HUES64 (cell line): ENCODE measurements around the gene POC5. TPM values are rescaled to one million over a fixed set of nuclear protein-coding genes. Genes with fewer than 3 reads are reported as not detected.
A peak's percentile ranks its signal among the peaks of the same experiment; 100 is the strongest.
"Not testable (repeated sequence)": the region's sequence is repeated elsewhere in the genome, so short reads cannot be mapped to it uniquely, and the experiment has no call there.

Experiments used
- H3K27ac ChIP-seq: 2 replicates; pipeline ENCODE4 v1.7.0; 2013; ENCODE audit warnings: low read depth, low read length, inconsistent platforms
- H3K27me3 ChIP-seq: 2 replicates; pipeline ENCODE4 v1.6.1; 2013; ENCODE audit warnings: mild to moderate bottlenecking, low read length; ENCODE audit not compliant: insufficient read depth
- H3K36me3 ChIP-seq: 2 replicates; pipeline ENCODE4 v1.6.1; 2013; ENCODE audit warnings: mild to moderate bottlenecking, low read length; ENCODE audit not compliant: insufficient read depth
- H3K4me1 ChIP-seq: 2 replicates; pipeline ENCODE4 v1.6.1; 2013; ENCODE audit warnings: mild to moderate bottlenecking, low read length, moderate library complexity; ENCODE audit not compliant: insufficient read depth
- H3K4me3 ChIP-seq: 2 replicates; pipeline ENCODE4 v1.5.1; 2013; ENCODE audit warnings: mild to moderate bottlenecking, low read length, moderate library complexity
- H3K9ac ChIP-seq: 2 replicates; pipeline ENCODE4 v1.6.1; 2013; ENCODE audit warnings: mild to moderate bottlenecking, low read depth, low read length
- H3K9me3 ChIP-seq: 2 replicates; pipeline ENCODE4 v1.6.1; 2013; ENCODE audit warnings: low read depth, low read length; ENCODE audit not compliant: insufficient read depth
- WGBS: fragments of 150-250, 120-280 bp; methylation state at CpG from one replicate; pipeline ENCODE4 v1.1.7; 2013; ENCODE audit warnings: missing lambda C conversion rate; 5-methylcytosine and 5-hydroxymethylcytosine counted together
- polyA plus RNA-seq, 2 experiments: library from polyadenylated mRNA; stranded (reverse); fragments of 50-300 nt; gene quantifications; one replicate each; pipeline ENCODE4 v1.2.3, GENCODE V29; 2013

The POC5 gene, protein sequence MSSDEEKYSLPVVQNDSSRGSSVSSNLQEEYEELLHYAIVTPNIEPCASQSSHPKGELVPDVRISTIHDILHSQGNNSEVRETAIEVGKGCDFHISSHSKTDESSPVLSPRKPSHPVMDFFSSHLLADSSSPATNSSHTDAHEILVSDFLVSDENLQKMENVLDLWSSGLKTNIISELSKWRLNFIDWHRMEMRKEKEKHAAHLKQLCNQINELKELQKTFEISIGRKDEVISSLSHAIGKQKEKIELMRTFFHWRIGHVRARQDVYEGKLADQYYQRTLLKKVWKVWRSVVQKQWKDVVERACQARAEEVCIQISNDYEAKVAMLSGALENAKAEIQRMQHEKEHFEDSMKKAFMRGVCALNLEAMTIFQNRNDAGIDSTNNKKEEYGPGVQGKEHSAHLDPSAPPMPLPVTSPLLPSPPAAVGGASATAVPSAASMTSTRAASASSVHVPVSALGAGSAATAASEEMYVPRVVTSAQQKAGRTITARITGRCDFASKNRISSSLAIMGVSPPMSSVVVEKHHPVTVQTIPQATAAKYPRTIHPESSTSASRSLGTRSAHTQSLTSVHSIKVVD
- polyA plus RNA-seq (2013, experiment 1 of 2), result 11.1 TPM
- 10.1 TPM for polyA plus RNA-seq (2013, experiment 2 of 2)

DNA sequence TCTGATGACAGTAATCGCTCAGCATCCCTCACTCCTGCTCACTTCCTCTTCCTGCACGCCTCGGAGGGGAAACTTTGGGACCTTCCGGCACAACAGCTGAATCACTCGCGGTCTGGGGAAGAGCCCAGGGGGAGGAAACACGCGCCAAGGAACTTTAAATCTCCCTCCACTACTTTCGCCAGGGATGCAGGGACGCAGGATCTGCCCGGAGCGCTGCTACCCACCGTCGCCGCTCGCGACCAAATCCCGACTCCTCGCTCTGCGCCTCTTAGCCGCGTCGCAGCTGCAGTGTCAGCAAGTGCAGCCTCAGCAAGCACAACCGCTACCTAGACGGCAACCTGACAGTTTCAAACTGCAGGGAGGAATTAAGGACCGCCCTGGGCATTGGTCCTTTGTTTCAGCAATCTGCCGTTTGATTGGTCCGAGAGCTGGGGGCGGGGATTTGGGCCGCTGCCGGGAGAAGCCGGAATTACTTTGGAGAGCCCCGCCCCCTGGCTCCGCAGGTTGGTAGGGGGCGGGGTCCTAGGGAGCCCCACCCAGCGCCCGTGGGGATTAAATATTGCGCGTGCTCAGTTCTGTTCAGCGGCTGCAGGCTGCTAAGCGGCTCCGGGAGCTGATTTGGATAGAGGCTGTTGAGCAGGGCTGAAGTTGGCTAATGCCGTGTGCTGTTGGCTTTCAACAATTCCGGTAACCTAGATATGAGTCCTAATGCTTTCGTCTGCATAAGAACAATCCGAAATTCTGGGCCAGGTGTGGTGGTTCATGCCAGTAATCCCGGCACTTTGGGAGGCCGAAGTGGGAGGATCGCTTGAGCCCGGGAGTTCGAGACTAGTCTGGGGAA is at the start of gene POC5:
POC5 (minus strand) TSS at position 356 of the 841 bp plus-strand sequence. CDS start 4,500 bp downstream, outside the sequence.
- peaks cover 12% of the 10 kb centered on the region; the same call in 1 of the 2 replicates for H3K36me3 ChIP-seq
- WGBS, result 13% methylated on average over 51 of the region's 51 CpGs
- H3K27ac ChIP-seq, result peak within 1 kb of the TSS; percentile 83
- H3K4me3 ChIP-seq, result peak within 1 kb of the TSS; percentile 97
- no peaks in the 10 kb centered on the region for H3K27me3 ChIP-seq
- H3K9ac ChIP-seq, result peak within 1 kb of the TSS; percentile 85
- H3K9me3 ChIP-seq, result no peaks in the 10 kb centered on the region
- peaks cover 4% of the 10 kb centered on the region; the same call in 1 of the 2 replicates for H3K4me1 ChIP-seq

DNA sequence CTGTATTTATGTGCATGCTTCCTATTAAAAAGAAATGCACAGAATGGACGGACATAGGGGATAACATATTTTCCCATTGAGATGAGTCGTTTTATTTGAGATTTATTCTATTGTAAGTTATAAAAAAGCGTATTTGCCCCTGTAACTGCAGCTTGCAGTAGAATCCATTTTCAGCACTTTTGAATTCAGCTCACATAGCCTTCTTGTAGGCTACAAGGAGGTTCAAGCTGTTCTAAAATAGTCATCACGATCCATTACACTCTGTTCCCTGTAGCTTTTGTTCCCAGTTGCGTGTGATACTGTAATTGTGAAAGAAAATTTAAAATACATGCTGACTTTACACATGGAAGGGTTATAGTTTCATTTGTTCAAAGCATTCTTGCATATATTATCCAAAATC is 40.9 kb upstream of the POC5 start:
- no peaks in the 10 kb centered on the region for H3K27me3 ChIP-seq
- no peak overlapping the region for H3K27ac ChIP-seq
- H3K4me3 ChIP-seq, result no peak overlapping the region
- no peaks in the 10 kb centered on the region for H3K4me1 ChIP-seq
- H3K9me3 ChIP-seq, result no peaks in the 10 kb centered on the region
- H3K36me3 ChIP-seq, result no peaks in the 10 kb centered on the region
- H3K9ac ChIP-seq, result no peak overlapping the region
- WGBS, result 94% methylated on average over 5 of the region's 5 CpGs

DNA sequence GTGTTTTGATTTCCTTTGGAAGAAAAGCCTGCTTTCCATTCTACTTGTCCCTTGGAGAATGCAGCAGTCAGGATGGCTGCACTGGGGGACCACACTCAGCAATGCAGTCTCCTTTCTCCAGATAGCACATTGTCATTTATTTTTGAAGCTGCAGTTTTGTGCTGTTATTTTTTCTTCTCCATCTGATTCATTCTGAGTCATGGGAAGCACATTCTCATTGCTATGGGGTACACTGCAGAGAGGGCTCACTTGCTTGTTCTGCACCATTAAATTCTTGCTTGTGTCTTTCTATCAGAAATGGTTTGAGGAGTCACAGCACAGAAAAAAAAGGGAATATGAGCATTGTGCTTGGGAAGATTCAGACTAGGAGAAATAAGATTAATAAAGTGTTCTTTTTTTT is 39.7 kb upstream of the POC5 start:
- Histone ChIP-seq H3K9me3 (no peaks in the 10 kb centered on the region), H3K9ac (no peak overlapping the region), H3K27ac (no peak overlapping the region), H3K4me3 (no peak overlapping the region), H3K27me3 (no peaks in the 10 kb centered on the region), H3K36me3 (no peaks in the 10 kb centered on the region), H3K4me1 (no peaks in the 10 kb centered on the region)

DNA sequence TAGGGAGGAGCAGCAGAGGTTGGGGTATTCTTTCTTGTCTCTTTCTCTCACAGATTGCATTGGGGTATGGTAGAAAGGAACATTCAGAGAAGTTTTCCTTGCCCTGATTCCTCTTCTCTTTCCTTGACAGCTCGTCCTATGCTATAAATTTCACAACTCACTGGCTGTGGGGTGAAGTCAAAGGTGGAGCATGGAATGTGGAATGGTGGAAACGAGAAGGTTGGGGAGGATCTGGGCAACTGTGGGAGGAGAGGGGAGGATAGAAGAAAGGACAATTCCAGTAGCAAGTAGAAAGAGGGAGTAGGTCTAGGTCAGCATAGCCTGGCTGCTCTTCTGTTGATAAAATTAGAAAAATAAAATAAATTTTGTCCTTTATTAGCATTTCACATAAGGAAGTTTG is 39.0 kb upstream of the POC5 start:
- no peaks in the 10 kb centered on the region for H3K4me1 ChIP-seq
- H3K27ac ChIP-seq, result no peak overlapping the region
- no peaks in the 10 kb centered on the region for H3K36me3 ChIP-seq
- WGBS, result 84% methylated on average over 1 of the region's 2 CpGs
- no peak overlapping the region for H3K9ac ChIP-seq
- H3K4me3 ChIP-seq, result no peak overlapping the region
- peaks cover 2% of the 10 kb centered on the region; the same call in 1 of the 2 replicates for H3K27me3 ChIP-seq
- H3K9me3 ChIP-seq, result no peaks in the 10 kb centered on the region

DNA sequence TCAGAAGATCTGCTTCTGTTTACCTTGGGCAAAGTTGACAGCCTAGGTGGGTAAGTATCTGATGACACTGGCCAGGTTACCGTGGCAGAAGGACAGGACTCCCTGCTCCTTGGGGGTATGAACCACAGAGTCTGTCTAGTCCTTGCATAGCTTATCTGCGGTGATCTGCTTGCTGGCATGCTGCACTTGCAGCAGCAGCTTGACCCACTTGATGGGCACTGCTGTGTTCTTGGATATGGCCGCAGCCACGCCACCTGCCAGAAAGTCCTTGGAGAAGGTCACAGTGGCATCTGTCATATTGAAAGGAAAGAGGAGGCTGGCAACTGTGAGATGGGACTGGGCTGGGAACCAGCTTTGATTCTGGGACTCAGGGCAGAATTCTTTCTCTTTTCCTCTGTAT is 35.9 kb upstream of the POC5 start:
- H3K4me3 ChIP-seq, result no peak overlapping the region
- 95% methylated on average over 4 of the region's 4 CpGs for WGBS
- H3K27ac ChIP-seq, result no peak overlapping the region

DNA sequence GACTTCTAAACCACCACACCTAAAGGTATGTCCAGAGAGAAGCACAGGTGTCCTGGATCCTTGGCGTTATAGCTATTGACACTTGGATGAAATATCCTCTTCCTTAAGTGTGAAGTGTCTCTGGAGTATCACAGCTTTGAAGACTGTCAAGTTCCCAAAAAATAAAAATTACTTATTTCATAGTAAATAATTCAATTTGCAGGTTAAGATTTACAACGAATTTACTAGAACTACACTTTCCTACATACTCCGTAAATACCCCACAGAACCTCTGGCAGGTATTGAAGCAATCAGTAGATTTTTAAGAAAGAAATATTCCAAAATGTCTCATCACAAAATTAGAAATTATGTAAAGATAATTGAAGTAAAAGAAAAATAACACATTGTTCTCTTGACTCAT is 27.1 kb upstream of the POC5 start:
- no peaks in the 10 kb centered on the region for H3K4me1 ChIP-seq

More for the DNA sequence above, 35.9 kb upstream of the POC5 start:
- Histone ChIP-seq H3K4me1 (no peaks in the 10 kb centered on the region), H3K9ac (no peak overlapping the region), H3K36me3 (no peaks in the 10 kb centered on the region), H3K9me3 (no peaks in the 10 kb centered on the region), H3K27me3 (peaks cover 2% of the 10 kb centered on the region; the same call in 1 of the 2 replicates)

DNA sequence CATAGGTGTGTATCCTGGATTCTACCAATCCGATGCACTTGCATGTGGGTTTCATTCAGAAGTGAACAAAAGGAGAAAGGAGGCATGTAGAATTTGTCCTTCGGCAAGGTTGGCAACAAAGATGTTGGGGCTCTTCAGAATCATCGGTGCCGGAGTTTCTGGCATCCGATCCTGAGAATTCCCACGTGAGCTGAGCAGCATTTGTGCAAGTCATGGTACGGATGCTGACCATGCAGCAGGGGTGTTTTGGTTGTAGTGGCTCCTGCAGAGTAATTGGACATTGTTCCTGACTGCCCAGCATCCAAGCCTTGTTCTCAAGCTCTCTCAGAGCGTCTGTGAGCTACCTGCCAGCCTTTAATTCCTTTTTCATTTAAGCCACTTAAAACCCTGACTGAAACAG is 19.0 kb upstream of the POC5 start:
- Histone ChIP-seq H3K4me1 (no peaks in the 10 kb centered on the region), H3K9me3 (no peaks in the 10 kb centered on the region), H3K36me3 (no peaks in the 10 kb centered on the region), H3K9ac (no peak overlapping the region), H3K27ac (no peak overlapping the region), H3K27me3 (no peaks in the 10 kb centered on the region), H3K4me3 (no peak overlapping the region)
- WGBS, result 92% methylated on average over 8 of the region's 8 CpGs

More for the DNA sequence above, 27.1 kb upstream of the POC5 start:
- Histone ChIP-seq H3K27me3 (no peaks in the 10 kb centered on the region), H3K36me3 (no peaks in the 10 kb centered on the region), H3K4me3 (no peak overlapping the region), H3K9me3 (no peaks in the 10 kb centered on the region), H3K9ac (no peak overlapping the region), H3K27ac (no peak overlapping the region)
- whole genome bisulfite sequencing, result 100% methylated on average over 3 of the region's 3 CpGs

DNA sequence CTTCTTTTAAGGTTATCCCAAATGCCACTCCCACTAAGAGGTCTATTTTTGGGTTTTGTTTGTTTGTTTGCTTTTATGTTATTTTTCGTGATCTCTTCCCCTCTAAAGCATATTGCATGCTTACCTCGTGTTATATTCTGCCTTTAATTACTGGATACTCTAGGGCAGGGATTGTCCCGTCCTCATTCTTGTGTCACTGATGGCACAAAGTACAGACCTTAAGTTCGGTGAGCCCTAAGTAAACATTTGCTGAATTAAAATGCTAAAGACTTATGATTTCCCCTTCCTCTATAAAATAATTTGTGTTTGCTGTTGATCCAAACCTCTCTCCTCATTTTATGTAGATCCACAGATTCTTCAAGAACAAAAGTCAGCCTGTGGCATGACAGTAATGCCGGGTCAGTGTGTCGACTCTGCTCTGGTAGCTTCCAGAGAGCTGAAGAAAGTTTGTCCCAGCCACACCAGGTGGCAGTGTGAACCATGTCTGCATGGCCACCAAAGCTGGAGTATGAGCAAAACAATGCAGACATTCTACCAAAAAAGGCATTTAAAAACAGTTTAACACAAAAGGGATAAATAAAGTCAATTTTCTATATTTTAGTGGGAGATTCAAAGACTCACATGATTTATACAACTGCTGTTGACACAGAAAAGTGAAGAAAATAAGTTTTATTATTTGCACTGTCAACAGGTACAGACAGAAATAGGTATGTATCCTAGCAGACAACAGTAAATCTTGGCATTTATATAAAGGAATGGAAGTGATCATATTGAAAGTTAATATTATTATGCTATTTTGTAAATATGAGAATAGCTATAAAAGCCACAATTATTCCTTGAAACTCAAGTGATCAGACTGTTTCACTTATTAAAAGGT is 17.9 kb upstream of the POC5 start:
- H3K4me3 ChIP-seq, result no peak overlapping the region
- WGBS, result 64% methylated on average over 5 of the region's 6 CpGs
- H3K9me3 ChIP-seq, result no peaks in the 10 kb centered on the region
- no peak overlapping the region for H3K9ac ChIP-seq
- H3K36me3 ChIP-seq, result no peaks in the 10 kb centered on the region
- no peaks in the 10 kb centered on the region for H3K4me1 ChIP-seq
- no peaks in the 10 kb centered on the region for H3K27me3 ChIP-seq
- H3K27ac ChIP-seq, result no peak overlapping the region

DNA sequence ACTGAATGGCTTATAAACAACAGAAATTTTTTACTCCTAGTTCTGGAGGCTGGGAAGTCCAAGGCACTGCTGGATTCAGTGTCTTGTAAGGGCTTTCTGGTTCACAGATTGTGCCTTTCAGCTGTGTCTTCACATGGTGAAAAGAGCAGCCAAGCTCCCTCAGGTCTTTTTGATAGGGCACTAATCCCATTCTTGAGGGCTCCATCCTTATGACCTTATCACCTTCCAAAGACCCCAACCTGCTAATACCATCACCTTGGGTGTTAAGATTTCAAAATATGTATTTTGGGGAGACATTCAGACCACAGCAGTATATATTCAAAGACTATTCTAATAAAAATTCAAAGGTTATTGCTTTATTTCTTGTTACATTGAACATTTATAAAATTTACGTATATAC is 16.5 kb upstream of the POC5 start:
- Histone ChIP-seq H3K4me3 (no peak overlapping the region), H3K27me3 (no peaks in the 10 kb centered on the region), H3K9me3 (no peaks in the 10 kb centered on the region), H3K36me3 (no peaks in the 10 kb centered on the region), H3K27ac (no peak overlapping the region), H3K4me1 (no peaks in the 10 kb centered on the region), H3K9ac (no peak overlapping the region)
- no CpG with 5 or more reads among the region's 1 CpG for WGBS

DNA sequence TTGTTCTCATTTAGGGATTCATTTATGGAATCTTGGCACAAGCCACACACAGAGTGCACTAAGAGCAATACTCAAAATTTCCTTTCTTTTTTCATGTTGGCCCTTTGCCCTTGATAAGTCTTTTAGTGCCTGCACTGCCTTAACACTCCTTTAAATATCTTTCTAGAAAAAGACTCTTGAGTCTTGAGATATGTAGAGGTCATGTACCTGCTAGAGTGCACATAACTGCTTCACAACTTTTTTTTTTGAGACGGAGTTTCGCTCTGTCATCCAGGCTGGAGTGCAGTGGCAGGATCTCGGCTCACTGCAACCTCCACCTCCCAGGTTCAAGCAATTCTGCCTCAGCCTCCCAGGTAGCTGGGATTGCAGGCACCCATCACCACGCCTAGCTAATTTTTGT is 14.3 kb upstream of the POC5 start:
- not testable (repeated sequence) for H3K27ac ChIP-seq, H3K9ac ChIP-seq, H3K4me1 ChIP-seq, H3K4me3 ChIP-seq, H3K27me3 ChIP-seq, H3K36me3 ChIP-seq, H3K9me3 ChIP-seq
- 95% methylated on average over 4 of the region's 4 CpGs for WGBS
